Calu3 (cell line): Measurements from ENCODE around the gene NPR2. TPM values are rescaled to one million over a fixed set of nuclear protein-coding genes. Genes with fewer than 3 reads are reported as not detected.

Experiments used
- BruUV-seq: library from RNA; stranded (reverse); fragments of 400-500 nt; replicated peaks from 2 replicates; lab custom pipeline; 2021; lab: Mats Ljungman, UMichigan
- CTCF ChIA-PET: fragments of 300-600 bp; sonication (Branson Sonifier 250); formaldehyde crosslinking; loops from one replicate; lab custom pipeline; 2022; ENCODE audit warnings: antibody characterized with exemption; lab: Charles Lee
- DNase-seq: peaks from one replicate; pipeline ENCODE4 v3.0.0; 2022
- H3K27ac Mint-ChIP-seq: one replicate; pipeline ENCODE4 v1.8.0; 2022; ENCODE audit warnings: mixed read lengths; ENCODE audit not compliant: unreplicated experiment
- H3K27me3 Mint-ChIP-seq: one replicate; pipeline ENCODE4 v1.8.0; 2022; ENCODE audit warnings: mixed read lengths; ENCODE audit not compliant: unreplicated experiment
- H3K36me3 Mint-ChIP-seq: one replicate; pipeline ENCODE4 v1.8.0; 2022; ENCODE audit warnings: mild to moderate bottlenecking, moderate library complexity, mixed read lengths; ENCODE audit not compliant: insufficient read depth, unreplicated experiment
- H3K4me1 Mint-ChIP-seq: one replicate; pipeline ENCODE4 v1.8.0; 2022; ENCODE audit warnings: mild to moderate bottlenecking, low read depth, mixed read lengths; ENCODE audit not compliant: unreplicated experiment
- H3K4me3 Mint-ChIP-seq: one replicate; pipeline ENCODE4 v1.8.0; 2022; ENCODE audit warnings: mild to moderate bottlenecking, low read depth, moderate library complexity, mixed read lengths; ENCODE audit not compliant: unreplicated experiment
- H3K9me3 Mint-ChIP-seq: one replicate; pipeline ENCODE4 v1.8.0; 2022; ENCODE audit warnings: low read depth, mixed read lengths; ENCODE audit not compliant: unreplicated experiment
- intact Hi-C: fragments of 100-400 bp; cut with micrococcal nuclease; formaldehyde crosslinking; loops from one replicate; pipeline ENCODE4 v1.10.0; 2022; ENCODE audit not compliant: unreplicated experiment
- total RNA-seq: library from RNA; stranded (reverse); gene quantifications from 2 replicates; pipeline ENCODE4 v1.2.3, GENCODE V29; 2022
- TF ChIP-seq, protein P1 (sequence below): fragments of 200-600 bp; IDR thresholded peaks from one replicate; pipeline ENCODE4 v1.8.0; 2022; ENCODE audit warnings: antibody characterized with exemption; ENCODE audit not compliant: unreplicated experiment

The NPR2 gene
- total RNA-seq, 1 experiment from 2014 or later, result 19.2 TPM

DNA sequence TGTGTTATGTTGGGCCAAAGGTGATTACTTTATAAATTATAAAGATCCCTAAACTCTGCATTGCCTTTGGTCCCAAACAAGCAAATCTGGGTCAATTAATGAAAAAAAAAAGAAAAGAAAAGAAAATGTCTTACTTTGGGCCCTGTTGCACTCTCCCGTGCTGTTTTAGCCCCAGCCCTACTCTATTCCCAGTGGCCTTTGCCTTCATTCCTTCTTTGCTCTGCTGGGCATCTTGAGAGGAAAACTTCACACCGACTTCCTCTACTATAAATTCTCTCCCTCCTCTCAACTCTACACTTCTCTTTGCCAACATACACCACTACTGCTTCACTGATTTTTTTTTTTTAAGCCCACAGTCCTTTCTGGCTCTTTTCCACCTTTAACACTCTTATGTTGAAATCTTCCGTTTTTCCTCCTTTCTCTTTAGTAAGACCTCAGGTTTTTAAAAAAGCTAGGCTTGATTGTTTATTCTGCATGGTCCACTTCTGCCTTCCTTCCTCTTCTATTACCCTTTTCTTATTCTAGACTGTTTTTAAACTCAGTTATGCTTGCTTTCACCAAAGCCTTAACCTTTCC lies 32.8 kb upstream of the NPR2 start:
- DNase-seq, result no peak
- CTCF ChIA-PET, result no interaction called here
- TF ChIP-seq, protein P1, sequence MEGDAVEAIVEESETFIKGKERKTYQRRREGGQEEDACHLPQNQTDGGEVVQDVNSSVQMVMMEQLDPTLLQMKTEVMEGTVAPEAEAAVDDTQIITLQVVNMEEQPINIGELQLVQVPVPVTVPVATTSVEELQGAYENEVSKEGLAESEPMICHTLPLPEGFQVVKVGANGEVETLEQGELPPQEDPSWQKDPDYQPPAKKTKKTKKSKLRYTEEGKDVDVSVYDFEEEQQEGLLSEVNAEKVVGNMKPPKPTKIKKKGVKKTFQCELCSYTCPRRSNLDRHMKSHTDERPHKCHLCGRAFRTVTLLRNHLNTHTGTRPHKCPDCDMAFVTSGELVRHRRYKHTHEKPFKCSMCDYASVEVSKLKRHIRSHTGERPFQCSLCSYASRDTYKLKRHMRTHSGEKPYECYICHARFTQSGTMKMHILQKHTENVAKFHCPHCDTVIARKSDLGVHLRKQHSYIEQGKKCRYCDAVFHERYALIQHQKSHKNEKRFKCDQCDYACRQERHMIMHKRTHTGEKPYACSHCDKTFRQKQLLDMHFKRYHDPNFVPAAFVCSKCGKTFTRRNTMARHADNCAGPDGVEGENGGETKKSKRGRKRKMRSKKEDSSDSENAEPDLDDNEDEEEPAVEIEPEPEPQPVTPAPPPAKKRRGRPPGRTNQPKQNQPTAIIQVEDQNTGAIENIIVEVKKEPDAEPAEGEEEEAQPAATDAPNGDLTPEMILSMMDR, result no peak
- H3K36me3 Mint-ChIP-seq, result peaks cover 50% of the 10 kb centered on the region
- no peaks in the 10 kb centered on the region for H3K9me3 Mint-ChIP-seq
- no peaks in the 10 kb centered on the region for H3K27me3 Mint-ChIP-seq
- H3K4me3 Mint-ChIP-seq, result peak overlapping the region; percentile 89
- H3K27ac Mint-ChIP-seq, result peak overlapping the region; percentile 65
- TSS peak; percentile 43 for BruUV-seq
- peaks cover 38% of the 10 kb centered on the region for H3K4me1 Mint-ChIP-seq
- intact Hi-C loops, result no loop called here

DNA sequence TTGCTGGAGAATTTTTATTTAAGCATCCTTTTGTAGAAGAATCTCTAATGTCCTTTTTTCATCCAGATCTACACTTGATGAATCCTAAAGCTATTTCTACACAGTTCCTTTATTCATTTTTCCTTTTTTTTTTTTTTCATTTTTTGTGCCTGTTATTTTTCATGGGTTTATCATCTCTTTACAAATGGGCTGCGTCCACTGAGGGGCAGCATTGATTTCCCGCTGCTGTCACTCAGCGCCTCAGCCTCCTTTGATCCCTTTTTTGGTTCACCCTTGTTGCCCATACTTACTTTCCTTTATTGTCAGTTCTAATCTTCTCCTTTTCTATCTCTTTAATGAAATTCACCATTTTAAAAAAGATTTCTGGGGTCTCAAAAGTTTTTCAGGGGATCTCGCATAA lies 31.6 kb upstream of the NPR2 start:
- Mint-ChIP-seq H3K4me3 (peak overlapping the region; percentile 45), H3K36me3 (peaks cover 45% of the 10 kb centered on the region), H3K27me3 (no peaks in the 10 kb centered on the region), H3K9me3 (no peaks in the 10 kb centered on the region), H3K4me1 (peaks cover 38% of the 10 kb centered on the region), H3K27ac (peak overlapping the region; percentile 76)
- DNase-seq, result no peak
- intact Hi-C loops, result no loop called here
- TF ChIP-seq, protein P1, result no peak
- no TSS peak for BruUV-seq
- CTCF ChIA-PET, result interaction anchor here (0.7 to 0.9 kb wide), 3 partner anchors 10 to 31 kb away, joined by 3 to 5 read pairs (median 3); no protein-coding TSS in a partner anchor

DNA sequence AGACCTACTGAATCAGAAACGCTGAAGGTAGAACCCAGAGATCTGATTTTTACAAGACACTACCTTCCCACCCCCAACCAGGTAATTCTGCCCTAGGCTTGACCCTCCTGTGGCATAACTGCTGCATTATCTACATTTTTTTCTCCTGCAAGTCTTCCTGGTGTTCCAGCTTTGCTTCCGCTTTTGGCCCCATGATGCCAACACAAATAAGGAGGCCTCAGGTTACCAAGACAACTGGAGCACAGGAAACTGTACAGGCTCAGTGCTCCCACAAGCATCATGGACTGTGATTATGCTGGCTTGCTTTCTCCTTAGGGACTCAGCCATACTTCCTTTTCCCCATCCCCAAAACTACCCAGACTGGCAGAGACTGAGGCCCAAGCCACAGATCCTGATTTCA lies 30.7 kb upstream of the NPR2 start:
- no TSS peak for BruUV-seq
- DNase-seq, result peak; percentile 72
- CTCF ChIA-PET, result interaction anchor here (0.7 to 0.9 kb wide), 2 partner anchors 11 to 30 kb away, joined by 3 read pairs; no protein-coding TSS in a partner anchor
- H3K4me1 Mint-ChIP-seq, result peaks cover 38% of the 10 kb centered on the region
- H3K9me3 Mint-ChIP-seq, result no peaks in the 10 kb centered on the region
- peak overlapping the region; percentile 76 for H3K27ac Mint-ChIP-seq
- TF ChIP-seq, protein P1, result no peak
- peak overlapping the region; percentile 45 for H3K4me3 Mint-ChIP-seq
- peaks cover 45% of the 10 kb centered on the region for H3K36me3 Mint-ChIP-seq
- intact Hi-C loops, result no loop called here
- no peaks in the 10 kb centered on the region for H3K27me3 Mint-ChIP-seq

DNA sequence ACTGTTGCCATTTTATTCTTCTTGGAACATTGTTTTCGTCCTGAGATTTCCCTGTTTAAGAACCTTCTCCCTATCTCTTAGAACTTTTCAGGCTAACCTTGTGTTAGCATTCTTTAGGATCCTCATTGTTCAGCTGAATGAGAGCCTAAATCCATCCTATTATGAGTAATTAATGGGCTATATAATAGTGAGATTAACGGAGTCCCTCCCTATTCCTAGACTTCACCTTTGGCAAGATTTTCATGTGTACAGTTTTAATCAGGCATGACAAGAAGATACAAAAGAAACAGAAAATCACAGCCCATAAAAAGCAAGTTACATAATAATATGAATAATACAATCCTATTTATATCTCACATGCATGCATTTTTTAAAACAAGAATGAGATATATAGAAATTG lies 28.2 kb upstream of the NPR2 start:
- Mint-ChIP-seq H3K4me3 (no peak overlapping the region), H3K36me3 (peaks cover 25% of the 10 kb centered on the region), H3K4me1 (peaks cover 36% of the 10 kb centered on the region), H3K27me3 (no peaks in the 10 kb centered on the region), H3K27ac (no peak overlapping the region), H3K9me3 (no peaks in the 10 kb centered on the region)
- DNase-seq, result no peak
- intact Hi-C loops, result no loop called here
- BruUV-seq, result no TSS peak
- TF ChIP-seq, protein P1, result no peak
- CTCF ChIA-PET, result no interaction called here
